Measurements from ENCODE around the gene SERPINB12. TPM values are rescaled to one million over a fixed set of nuclear protein-coding genes. Genes with fewer than 3 reads are reported as not detected.

Gene SERPINB12
- total and polyA plus RNA-seq, 2 of the 13 experiments (the other 11 are each of a cell fraction or from before 2014, with no cell fraction given) = not detected

- TF ChIP-seq FOXK1 (CRISPR knock-in tag; IDR thresholded peaks at IDR 0.05; ENCODE audit: borderline replicate concordance, low read depth) (no peak), MAZ (IDR thresholded peaks at IDR 0.05; ENCODE audit: borderline replicate concordance, low read depth, low read length) (no peak), MAZ (CRISPR knock-in tag; IDR thresholded peaks at IDR 0.05; ENCODE audit: low read depth) (no peak), YEATS4 (CRISPR knock-in tag; IDR thresholded peaks at IDR 0.05; ENCODE audit: borderline replicate concordance) (no peak), ZNF24 (IDR thresholded peaks at IDR 0.05) (no peak)
These were observed 61.6 kb downstream of the SERPINB12 start (continued) for GRCh38 chr18:63603772-63604171.

- ChIA-PET POLR2A (no interaction called here), CTCF (ENCODE audit: low intra/inter-chr PET ratio, low total read pairs) (no interaction called here)
- H3K27me3 ChIP-seq (ENCODE audit: control insufficient read depth in 1 of 2, insufficient read depth in 2 of 2, low read length in 2 of 2) = no peaks in the 10 kb centered on the region; a peak in 1 of 5 replicates
- H3K36me3 ChIP-seq (replicated peaks in 1 of 2; ENCODE audit: control insufficient read depth in 1 of 2, insufficient read depth in 2 of 2, low read length in 2 of 2) = no peaks in the 10 kb centered on the region
- 2% methylated on average over 3 of the region's 4 CpGs for WGBS (ENCODE audit: low lambda C conversion rate)
- H3K9me3 ChIP-seq (ENCODE audit: low read length) = no peaks in the 10 kb centered on the region
- no peak overlapping the region for H3K4me3 ChIP-seq (replicated peaks in 1 of 3; ENCODE audit: insufficient read depth in 1 of 3, low read depth in 2 of 3, low read length in 3 of 3)
- H2AFZ ChIP-seq (ENCODE audit: low read length) = no peak overlapping the region
- FAIRE-seq (no peak), DNase-seq (ENCODE audit: low spot score) (no peak), ATAC-seq (no peak)
- H4K20me1 ChIP-seq (ENCODE audit: insufficient read depth, low read length) = no peaks in the 10 kb centered on the region
- no peak overlapping the region for H3K27ac ChIP-seq (ENCODE audit: extremely low read length, insufficient read depth, low read length)
- no peak overlapping the region for H3K9ac ChIP-seq (ENCODE audit: insufficient read depth, low read depth, low read length)
- in situ Hi-C loops (cut with HindIII; ENCODE audit: extremely low pct_ligation_motif_present, low pct_unique_long_range_greater_than_20kb) (no loop called here), intact Hi-C loops (cut with micrococcal nuclease; ENCODE audit: unreplicated experiment) (no loop called here)
- BruUV-seq (replicated peaks) = no TSS peak
- H3K79me2 ChIP-seq (ENCODE audit: insufficient read depth, low read length) = no peaks in the 10 kb centered on the region
- H3K4me1 ChIP-seq (ENCODE audit: insufficient read depth, low read length) = no peaks in the 10 kb centered on the region
- no peak overlapping the region for H3K4me2 ChIP-seq (ENCODE audit: low read depth, low read length)
- TF ChIP-seq ZNF629 (CRISPR knock-in tag; conservative IDR thresholded peaks at IDR 0.05) (no peak), FOXA3 (CRISPR knock-in tag; IDR thresholded peaks at IDR 0.05) (no peak), SP140L (CRISPR knock-in tag; IDR thresholded peaks at IDR 0.05; ENCODE audit: borderline replicate concordance) (no peak), CREBL2 (CRISPR knock-in tag; IDR thresholded peaks at IDR 0.05; ENCODE audit: borderline replicate concordance) (no peak), ZBTB3 (CRISPR knock-in tag; IDR thresholded peaks at IDR 0.05; ENCODE audit: borderline replicate concordance, low read depth) (no peak), ZUFSP (CRISPR knock-in tag; IDR thresholded peaks at IDR 0.05; ENCODE audit: borderline replicate concordance) (no peak), ZBTB10 (CRISPR knock-in tag; IDR thresholded peaks at IDR 0.05; ENCODE audit: borderline replicate concordance) (no peak)
- TF ChIP-seq, protein P1, sequence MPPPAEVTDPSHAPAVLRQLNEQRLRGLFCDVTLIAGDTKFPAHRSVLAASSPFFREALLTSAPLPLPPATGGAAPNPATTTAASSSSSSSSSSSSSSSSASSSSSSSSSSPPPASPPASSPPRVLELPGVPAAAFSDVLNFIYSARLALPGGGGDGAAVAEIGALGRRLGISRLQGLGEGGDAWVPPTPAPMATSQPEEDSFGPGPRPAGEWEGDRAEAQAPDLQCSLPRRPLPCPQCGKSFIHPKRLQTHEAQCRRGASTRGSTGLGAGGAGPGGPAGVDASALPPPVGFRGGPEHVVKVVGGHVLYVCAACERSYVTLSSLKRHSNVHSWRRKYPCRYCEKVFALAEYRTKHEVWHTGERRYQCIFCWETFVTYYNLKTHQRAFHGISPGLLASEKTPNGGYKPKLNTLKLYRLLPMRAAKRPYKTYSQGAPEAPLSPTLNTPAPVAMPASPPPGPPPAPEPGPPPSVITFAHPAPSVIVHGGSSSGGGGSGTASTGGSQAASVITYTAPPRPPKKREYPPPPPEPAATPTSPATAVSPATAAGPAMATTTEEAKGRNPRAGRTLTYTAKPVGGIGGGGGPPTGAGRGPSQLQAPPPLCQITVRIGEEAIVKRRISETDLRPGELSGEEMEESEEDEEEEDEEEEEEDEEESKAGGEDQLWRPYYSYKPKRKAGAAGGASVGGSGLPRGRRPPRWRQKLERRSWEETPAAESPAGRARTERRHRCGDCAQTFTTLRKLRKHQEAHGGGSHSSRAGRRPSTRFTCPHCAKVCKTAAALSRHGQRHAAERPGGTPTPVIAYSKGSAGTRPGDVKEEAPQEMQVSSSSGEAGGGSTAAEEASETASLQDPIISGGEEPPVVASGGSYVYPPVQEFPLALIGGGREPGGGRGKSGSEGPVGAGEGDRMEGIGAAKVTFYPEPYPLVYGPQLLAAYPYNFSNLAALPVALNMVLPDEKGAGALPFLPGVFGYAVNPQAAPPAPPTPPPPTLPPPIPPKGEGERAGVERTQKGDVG (CRISPR knock-in tag; IDR thresholded peaks at IDR 0.05; ENCODE audit: borderline replicate concordance) = no peak
These were observed 62.8 kb downstream of the SERPINB12 start for GRCh38 chr18:63604791-63605567.

Data from HepG2 (cell line).